HEK293T (cell line): ENCODE results near the gene CDRT15L2.
"Not testable (repeated sequence)": the region's sequence is repeated elsewhere in the genome, so short reads cannot be mapped to it uniquely, and the experiment has no call there.

Source experiments
- ARNT ChIP-seq: fragments of 450-650 bp; IDR thresholded peaks from 2 replicates; pipeline ENCODE4 v1.6.1; 2017; ENCODE audit warnings: mild to moderate bottlenecking
- BHLHE40 ChIP-seq: fragments of 450-650 bp; IDR thresholded peaks from 2 replicates; pipeline ENCODE4 v1.6.1; 2016; ENCODE audit warnings: mild to moderate bottlenecking, moderate library complexity, borderline replicate concordance
- ELF4 ChIP-seq: fragments of 450-650 bp; IDR thresholded peaks from 2 replicates; pipeline ENCODE4 v1.6.1; 2017; ENCODE audit warnings: antibody characterized with exemption
- FOXA1 ChIP-seq: fragments of 450-650 bp; IDR thresholded peaks from 2 replicates; pipeline ENCODE4 v1.6.1; 2016; ENCODE audit warnings: mild to moderate bottlenecking
- FOXK2 ChIP-seq: fragments of 450-650 bp; IDR thresholded peaks from 2 replicates; pipeline ENCODE4 v1.6.1; 2016; ENCODE audit warnings: mild to moderate bottlenecking
- FOXM1 ChIP-seq: fragments of 450-650 bp; IDR thresholded peaks from 2 replicates; pipeline ENCODE4 v1.6.1; 2017; ENCODE audit warnings: mild to moderate bottlenecking, borderline replicate concordance
- L3MBTL2 ChIP-seq: fragments of 450-650 bp; conservative IDR thresholded peaks from 2 replicates; pipeline ENCODE4 v1.6.1; 2016; ENCODE audit warnings: mild to moderate bottlenecking
- NFRKB ChIP-seq: fragments of 450-650 bp; IDR thresholded peaks from 2 replicates; pipeline ENCODE4 v1.6.1; 2016; ENCODE audit warnings: mild to moderate bottlenecking, moderate library complexity
- SP1 ChIP-seq: fragments of 450-650 bp; IDR thresholded peaks from 2 replicates; pipeline ENCODE4 v1.6.1; 2017
- SUZ12 ChIP-seq: fragments of 450-650 bp; IDR thresholded peaks from 2 replicates; pipeline ENCODE4 v1.6.1; 2016; ENCODE audit warnings: mild to moderate bottlenecking
- TARDBP ChIP-seq: fragments of 450-650 bp; IDR thresholded peaks from 2 replicates; pipeline ENCODE4 v1.6.1; 2016
- ZNF384 ChIP-seq: fragments of 450-650 bp; IDR thresholded peaks from 2 replicates; pipeline ENCODE4 v1.6.1; 2016

DNA sequence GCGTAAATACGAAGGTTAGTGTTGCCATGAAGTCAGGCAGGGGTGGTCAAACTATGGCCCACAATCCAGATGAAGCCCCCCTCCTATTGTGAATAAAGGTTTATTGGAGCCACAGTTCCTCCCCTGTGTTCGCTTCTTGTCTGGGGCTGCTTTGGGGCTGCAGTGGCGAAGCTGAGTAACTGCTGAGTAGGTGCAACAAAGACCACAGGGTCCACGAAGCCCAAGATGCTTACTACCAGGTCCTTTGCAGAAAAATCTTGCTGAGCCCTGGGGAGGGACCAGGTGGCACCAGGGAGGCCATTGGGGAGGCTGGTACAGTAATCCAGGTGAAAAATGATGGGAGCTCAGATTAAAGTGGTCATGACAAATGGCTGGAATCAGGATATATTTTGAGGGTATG lies 21.4 kb upstream of the CDRT15L2 start:
- not testable (repeated sequence) for TF ChIP-seq SUZ12, FOXM1, ZNF384, BHLHE40, NFRKB, FOXA1, FOXK2, TARDBP, SP1, ELF4, L3MBTL2, ARNT
